GM18519 (cell line): ENCODE measurements around the gene FBXO2.

ENCODE experiments used
- ATAC-seq: cut with Tn5 transposase; IDR thresholded peaks from one replicate; pipeline ENCODE4 v1.9.1; 2021; ENCODE audit warnings: mild to moderate bottlenecking, moderate library complexity; ENCODE audit not compliant: unreplicated experiment, low FRiP score

The FBXO2 gene

GRCh38 chr1:11600836-11601235, 53.4 kb downstream of the FBXO2 start:
- ATAC-seq = no peak

- ATAC-seq = no peak
Measured at GRCh38 chr1:11599891-11600576, 54.2 kb downstream of the FBXO2 start.

- no peak for ATAC-seq
Measured at GRCh38 chr1:11598461-11598860, 55.8 kb downstream of the FBXO2 start.
